Anterior cingulate cortex (tissue), 58 donors: ENCODE measurements around the gene GON4L.
"Not testable (repeated sequence)": the region's sequence is repeated elsewhere in the genome, so short reads cannot be mapped to it uniquely, and the experiment has no call there.

ENCODE experiments used
- DNase-seq, 58 donors: peaks; one replicate each; lab custom pipeline; 2025; lab: John Stamatoyannopoulos, UW

Gene GON4L

DNA sequence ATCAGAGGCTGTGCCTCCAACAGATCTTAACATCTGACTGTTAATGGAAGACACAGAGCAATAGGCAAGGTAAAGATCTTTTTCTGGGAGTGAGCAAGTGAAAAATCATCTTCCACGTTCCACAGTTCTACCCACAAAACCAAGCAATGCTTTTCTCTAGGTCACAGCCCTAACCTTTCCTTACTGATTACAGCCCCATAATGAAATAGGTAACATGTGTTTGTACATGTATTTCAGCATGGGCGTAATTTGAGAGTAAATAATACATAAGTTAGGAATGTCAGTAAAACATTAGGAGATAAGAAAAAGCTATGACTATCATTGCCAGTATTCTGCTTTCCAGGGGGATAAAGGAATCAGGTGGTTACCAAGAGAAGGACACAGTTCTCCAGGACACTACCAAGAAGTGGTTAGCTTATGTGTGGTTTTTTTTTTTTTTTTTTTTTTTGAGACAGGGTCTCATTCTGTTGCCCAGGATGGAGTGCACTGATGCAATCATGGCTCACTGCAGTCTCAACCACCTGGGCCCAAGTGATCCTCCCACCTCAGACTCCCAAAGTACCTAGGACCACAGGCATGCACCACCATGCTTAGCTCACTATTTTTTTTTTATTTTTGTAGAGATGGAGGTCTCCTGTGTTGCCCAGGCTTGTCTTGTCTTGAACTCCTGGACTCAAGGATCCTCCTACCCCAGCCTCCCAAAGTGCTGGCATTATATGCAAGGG, 96.1 kb downstream of the GON4L start:
- DNase-seq: no peak

DNA sequence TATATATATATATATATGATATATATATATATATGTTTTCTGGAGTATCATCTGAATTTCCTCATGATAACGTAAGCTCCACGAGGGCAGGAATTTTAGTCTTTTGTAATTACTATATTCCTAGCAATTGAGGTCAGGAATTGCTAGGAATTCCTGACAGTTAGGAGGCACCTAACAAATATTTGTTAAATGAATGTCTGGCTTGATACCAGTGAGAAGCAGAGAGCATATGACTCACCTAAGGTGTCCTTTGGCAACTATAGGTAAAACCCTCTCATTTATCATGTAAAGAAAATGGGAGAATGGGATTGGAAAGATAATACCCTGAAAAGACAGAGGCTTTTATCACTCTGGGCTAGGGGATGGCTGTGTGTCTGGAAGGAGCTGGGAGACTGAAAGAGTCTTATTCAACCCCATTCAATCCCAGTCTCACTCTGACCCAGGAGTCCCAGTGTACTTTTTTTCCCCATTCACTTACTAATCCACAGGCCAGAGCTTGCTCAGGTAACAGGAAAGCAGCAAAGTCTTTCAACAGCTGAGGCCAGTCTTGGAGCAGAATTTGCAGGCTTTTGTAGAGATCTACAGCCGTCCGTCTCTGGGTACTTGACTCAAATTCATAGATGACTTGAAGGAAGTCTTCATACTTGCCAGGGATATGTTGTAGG, 96.9 kb downstream of the GON4L start:
- DNase-seq: no peak

- not testable (repeated sequence) for DNase-seq
Observed at GRCh38 chr1:155759017-155759416, 98.0 kb downstream of the GON4L start.

- not testable (repeated sequence) for DNase-seq
Observed at GRCh38 chr1:155748141-155748540, 108.9 kb downstream of the GON4L start.

DNA sequence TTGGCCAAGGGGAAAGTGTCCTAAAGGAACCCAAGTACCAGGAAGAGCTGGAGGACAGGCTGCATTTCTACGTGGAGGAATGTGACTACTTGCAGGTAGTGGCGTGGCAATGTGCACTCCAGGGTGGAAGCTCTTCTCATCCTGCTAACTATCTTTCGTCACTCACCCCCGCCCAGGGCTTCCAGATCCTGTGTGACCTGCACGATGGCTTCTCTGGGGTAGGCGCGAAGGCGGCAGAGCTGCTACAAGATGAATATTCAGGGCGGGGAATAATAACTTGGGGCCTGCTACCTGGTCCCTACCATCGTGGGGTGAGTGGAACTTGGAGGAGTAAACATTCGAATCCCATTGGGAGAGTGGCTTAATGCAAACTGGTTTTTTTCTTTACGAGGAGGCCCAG, 109.4 kb downstream of the GON4L start:
- DNase-seq: not testable (repeated sequence)

DNA sequence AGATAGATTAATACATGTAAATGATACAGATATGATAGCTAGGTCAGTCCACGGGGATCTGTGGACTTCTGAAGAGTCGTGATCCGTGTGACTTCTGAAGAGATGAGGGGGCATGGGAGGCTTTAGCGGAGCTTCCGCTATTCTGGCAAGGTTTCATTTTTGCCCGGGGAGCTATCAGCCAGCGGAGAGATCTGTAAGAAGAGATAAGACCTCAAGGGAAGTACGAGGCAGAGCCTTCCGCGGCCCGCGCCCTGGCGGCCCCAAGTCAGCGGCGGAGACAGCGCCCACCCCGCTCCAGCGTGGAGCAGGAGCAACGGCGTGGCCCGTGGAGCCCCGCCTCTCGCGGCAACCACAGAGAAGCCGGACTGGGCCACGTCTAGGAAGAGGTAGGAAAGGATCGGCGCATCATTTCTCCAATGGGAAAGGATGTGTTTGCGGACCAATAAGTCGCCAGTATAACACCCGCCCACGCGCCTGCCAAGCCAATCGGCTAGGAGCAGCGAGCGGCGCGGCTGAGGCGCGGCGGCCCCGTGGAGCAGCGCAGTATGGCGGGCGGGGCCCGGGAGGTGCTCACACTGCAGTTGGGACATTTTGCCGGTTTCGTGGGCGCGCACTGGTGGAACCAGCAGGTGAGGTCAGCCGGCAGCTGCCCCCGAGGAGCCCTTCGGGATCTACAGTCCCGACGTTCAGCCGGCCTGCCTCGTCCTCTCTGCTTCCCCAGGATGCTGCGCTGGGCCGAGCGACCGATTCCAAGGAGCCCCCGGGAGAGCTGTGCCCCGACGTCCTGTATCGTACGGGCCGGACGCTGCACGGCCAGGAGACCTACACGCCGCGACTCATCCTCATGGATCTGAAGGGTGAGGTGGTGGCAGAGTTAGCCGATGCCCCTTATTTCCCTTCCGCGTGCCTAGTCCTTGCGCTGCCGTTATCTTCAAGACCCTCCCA, 111.5 kb downstream of the GON4L start:
- peak; percentile 33 to 96 (median 91) for DNase-seq

GRCh38 chr1:155744711-155745283, 112.2 kb downstream of the GON4L start:
- DNase-seq: no peak

DNA sequence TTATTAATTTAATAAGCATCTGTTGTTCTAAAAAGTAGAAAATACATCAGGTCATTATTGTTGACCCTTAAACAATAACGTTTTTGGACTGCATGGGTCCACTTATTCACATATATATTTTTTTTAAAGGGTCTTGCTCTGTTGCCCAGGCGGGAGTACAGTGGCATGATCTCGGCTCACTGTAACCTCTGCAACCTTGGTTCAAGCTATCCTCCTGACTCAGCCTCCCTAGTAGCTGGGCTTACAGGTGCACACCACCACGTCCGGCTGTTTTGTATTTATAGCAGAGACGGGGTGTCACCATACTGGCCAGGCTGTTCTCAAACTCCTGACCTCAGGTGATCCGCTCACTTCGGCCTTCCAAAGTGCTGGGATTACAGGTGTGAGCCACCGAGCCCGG, 115.1 kb downstream of the GON4L start:
- no peak for DNase-seq

GRCh38 chr1:155740995-155741394, 116.0 kb downstream of the GON4L start:
- DNase-seq: no peak

- DNase-seq: peak in 41 of 58 donors; percentile 0 to 74 (median 36)
Observed at GRCh38 chr1:155729031-155729898, 127.7 kb downstream of the GON4L start.

DNA sequence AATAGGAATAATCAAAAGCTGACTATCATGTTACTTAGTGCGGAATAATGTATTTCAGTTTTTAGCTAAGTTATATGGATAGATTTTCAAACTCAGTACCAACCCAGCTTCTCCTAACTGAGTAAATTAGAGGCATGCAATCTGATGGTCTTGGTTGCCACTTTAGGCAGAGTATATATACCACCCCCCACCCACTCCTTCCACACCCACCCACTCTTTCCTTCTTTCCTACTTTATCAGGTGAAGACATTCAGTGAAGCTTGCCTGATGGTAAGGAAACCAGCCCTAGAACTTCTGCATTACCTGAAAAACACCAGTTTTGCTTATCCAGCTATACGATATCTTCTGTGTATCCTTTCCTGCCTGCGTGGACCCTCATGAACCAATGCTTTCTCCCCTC, 131.9 kb downstream of the GON4L start:
- DNase-seq: no peak

- DNase-seq: no peak
Observed at GRCh38 chr1:155719703-155720102, 137.3 kb downstream of the GON4L start.

- peak in 17 of 58 donors; percentile 2 to 47 (median 9) for DNase-seq
Observed at GRCh38 chr1:155718524-155719115, 138.4 kb downstream of the GON4L start.

- DNase-seq: no peak
Observed at GRCh38 chr1:155717041-155717440, 140.0 kb downstream of the GON4L start.

GRCh38 chr1:155715777-155716176, 141.2 kb downstream of the GON4L start:
- no peak for DNase-seq

DNA sequence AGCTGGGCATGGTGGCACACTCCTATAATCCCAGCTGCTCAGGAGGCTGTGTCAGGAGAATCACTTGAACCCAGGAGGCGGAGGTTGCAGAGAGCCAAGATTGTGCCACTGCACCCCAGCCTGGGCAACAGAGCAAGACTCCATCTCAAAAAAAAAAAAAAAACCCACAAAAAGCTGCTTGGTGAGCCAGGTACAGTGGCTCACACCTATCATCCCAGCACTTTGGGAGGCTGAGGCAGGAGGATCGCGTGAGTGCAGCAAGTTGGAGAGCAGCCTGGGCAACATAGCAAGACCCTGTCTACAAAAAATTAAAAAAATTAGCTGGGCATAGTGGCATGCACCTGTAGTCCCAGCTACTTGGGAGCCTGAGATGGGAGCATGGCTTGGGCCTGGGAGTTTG, 142.0 kb downstream of the GON4L start:
- DNase-seq: not testable (repeated sequence)

DNA sequence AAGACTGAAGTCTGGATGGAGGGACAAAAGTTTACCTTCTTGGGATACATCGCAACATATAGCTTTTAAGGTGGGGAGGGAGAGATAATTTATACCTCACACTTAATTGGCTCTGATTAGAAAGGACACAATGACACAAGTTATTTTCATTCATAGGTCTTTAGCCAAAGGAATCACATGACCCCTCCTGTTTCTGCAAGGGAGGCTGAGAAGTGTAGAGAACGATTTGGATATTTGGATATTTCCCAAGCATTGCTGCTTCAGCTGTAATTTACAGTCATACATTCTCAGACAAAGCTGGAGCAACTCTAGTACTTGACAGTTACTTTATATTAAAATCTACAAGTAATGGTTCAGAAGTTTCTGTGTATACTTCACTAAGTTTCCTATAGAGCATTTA, 143.9 kb downstream of the GON4L start:
- no peak for DNase-seq

GRCh38 chr1:155712636-155713035, 144.4 kb downstream of the GON4L start:
- DNase-seq: not testable (repeated sequence)

DNA sequence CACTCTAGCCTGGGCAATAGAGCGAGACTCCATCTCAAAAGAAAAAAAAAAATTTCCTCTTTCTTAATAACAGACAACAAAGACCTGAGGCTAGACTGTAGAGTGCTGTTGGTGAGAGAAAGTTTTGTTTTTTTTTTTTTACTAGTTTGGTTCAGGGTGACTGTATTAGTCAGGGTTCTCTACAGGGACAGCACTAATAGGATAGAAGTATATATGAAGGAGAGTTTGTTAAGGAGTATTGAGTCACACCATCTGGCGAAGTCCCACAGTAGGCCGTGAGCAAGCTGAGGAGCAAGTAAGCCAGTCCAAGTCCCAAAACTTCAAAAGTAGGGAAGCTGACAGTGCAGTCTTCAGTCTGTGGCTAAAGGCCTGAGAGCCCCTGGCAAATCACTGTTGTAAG, 145.6 kb downstream of the GON4L start:
- not testable (repeated sequence) for DNase-seq
